PC-3 (cell line): ENCODE data around the gene TBL3.

ENCODE experiments used
- CTCF ChIP-seq: fragments of 300-600 bp; sonication (generic); conservative IDR thresholded peaks from 2 replicates; pipeline ENCODE4 v1.5.1; 2017; ENCODE audit warnings: antibody characterized with exemption, low read depth, mild to moderate bottlenecking, low read length
- EZH2 ChIP-seq: fragments of 300-600 bp; sonication (generic); IDR thresholded peaks from one replicate; pipeline ENCODE4 v1.6.1; 2017; ENCODE audit warnings: antibody characterized with exemption, mild to moderate bottlenecking, low read length; ENCODE audit not compliant: unreplicated experiment
- EZH2phosphoT487 ChIP-seq: fragments of 300-600 bp; sonication (generic); IDR thresholded peaks from 2 replicates; pipeline ENCODE4 v1.6.1; 2018; ENCODE audit warnings: mild to moderate bottlenecking, antibody characterized with exemption, low read length, borderline replicate concordance

GRCh38 chr16:2015117-2015946 lies 43.5 kb downstream of the TBL3 start:
- TF ChIP-seq EZH2 = no peak
- TF ChIP-seq CTCF = no peak
- no peak for TF ChIP-seq EZH2phosphoT487
